Stimulated activated CD4-positive, alpha-beta T cell treated with anti-CD3 and anti-CD28 coated beads, TNF-alpha, amount 100 ng/mL, for 24 hours (primary cell): Measurements from ENCODE around the gene SLC13A5.
"Not testable (repeated sequence)": the region's sequence is repeated elsewhere in the genome, so short reads cannot be mapped to it uniquely, and the experiment has no call there.

ENCODE experiments used
- DNase-seq, 3 experiments: peaks; one replicate each; pipeline ENCODE4 v3.0.0-alpha.2; 2020; ENCODE audit warnings: low read depth in 3 of 3

SLC13A5 gene

DNA sequence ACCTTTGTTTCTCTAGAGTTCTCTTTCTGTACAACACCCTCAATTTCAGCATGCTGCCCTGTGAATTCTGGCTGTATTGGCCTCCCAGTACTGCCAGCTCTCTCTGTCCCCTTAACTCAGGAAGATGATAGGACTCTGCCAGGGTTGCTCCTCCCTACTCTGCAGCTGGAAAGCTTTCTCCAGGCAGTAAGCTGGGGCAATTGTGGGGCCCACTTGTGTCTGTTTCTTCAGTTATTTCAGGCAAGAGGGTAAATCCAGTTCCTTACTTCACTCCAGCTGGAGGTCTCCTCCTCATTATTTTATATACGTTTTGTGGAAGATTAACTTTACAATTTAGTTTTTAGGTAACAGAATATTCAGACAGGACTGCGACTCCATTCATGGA is 51.7 kb downstream of the SLC13A5 start:
- no peak for DNase-seq

DNA sequence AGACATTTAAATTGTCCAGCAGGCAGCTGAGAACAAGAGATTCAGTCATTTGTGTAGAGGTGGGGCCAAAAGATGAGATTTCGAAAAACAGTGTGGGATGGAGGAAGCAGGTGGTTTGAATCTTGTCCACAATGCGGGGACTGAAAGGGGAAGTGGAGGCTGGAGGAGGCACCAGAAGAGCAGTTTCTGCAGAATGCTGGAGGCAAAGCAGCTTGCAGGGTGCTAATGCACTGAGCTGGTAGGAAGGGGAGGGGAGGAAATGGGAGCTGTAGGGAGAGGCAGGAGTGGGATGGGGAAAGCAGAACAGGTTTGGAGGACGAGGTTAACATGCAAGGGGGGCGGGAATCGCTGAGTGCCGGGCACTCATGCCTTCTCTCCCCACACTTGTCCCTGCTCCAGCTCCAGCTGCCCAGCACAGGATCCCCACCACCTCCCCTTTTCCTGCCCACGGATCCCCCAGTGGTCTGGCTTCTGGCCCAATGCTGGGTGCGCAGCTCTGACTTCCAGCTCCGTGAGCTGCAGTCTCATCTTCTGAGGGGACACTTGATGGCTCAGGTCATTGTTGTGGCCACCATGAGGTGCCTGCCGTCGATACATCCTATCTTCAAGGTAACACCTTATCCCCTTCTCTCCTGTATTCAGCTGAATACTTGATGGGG is 52.2 kb downstream of the SLC13A5 start:
- no peak for DNase-seq

DNA sequence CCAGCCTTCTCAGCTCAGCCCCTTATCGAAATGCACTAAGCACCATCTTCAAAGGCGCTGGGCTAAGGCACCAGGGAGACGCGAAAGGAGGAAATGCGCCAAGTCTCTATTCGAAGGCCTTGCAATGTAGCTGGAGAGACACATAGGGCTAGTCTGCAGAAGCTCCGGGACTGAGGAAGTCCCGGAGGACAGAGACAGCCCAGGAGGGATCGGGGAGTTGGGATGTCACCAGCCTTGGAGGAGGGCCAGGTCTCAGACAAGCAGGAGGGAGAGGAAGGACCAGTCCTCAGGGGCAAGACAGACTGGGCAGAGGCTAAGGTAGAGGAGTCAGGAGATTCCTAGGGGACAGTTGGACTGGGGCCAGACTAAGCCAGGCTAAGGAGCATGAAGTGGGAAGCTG is 53.1 kb downstream of the SLC13A5 start:
- DNase-seq = no peak

DNA sequence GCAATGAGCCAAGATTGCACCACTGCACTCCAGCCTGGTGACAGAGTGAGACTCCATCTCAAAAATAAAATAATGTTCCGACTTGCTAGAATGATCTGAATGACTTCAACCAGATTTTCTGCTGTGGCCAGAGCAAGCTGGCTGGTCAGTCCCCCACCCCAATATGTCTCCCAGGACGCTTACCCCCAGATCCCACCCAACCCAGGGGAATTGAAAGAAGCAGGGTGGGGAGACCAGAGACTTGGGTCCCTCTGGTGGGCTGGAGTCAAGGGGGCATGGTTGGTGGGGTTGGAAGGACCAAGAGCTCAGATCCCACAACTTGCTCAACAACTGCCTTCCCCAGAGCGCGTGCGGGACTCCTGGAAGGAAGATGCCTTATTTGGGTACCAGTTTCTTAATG is 54.8 kb downstream of the SLC13A5 start:
- not testable (repeated sequence) for DNase-seq

DNA sequence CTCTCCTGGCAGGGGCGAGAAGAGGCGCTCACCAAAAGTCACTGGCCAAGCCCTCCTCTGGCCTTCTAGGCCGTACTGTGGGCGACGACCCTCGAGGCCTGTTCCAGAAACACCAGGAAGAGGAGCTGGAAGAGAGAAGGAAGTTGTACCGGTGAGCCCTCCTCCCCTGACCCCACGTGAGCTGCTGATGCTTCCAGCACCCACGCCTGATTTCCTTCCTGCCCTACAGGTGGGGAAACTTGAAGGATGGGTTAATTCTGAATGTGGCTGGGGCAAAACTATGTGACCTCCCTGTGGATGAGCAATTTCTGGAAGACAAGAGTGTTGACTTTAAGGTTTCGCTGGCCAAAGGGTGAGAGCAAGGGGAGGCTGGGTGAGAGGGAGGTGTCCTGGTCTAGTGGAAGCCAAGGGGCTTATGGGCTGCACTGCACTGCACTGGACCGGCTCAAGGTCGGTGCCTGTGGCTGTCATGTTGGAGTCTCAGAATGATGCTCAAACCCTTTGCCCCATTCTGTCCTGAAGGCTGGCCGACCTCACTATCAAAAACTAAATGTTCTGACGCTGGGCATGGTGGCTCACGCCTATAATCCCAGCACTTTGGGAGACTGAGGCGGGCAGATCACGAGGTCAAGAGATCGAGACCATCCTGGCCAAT is 55.4 kb downstream of the SLC13A5 start:
- DNase-seq = no peak

DNA sequence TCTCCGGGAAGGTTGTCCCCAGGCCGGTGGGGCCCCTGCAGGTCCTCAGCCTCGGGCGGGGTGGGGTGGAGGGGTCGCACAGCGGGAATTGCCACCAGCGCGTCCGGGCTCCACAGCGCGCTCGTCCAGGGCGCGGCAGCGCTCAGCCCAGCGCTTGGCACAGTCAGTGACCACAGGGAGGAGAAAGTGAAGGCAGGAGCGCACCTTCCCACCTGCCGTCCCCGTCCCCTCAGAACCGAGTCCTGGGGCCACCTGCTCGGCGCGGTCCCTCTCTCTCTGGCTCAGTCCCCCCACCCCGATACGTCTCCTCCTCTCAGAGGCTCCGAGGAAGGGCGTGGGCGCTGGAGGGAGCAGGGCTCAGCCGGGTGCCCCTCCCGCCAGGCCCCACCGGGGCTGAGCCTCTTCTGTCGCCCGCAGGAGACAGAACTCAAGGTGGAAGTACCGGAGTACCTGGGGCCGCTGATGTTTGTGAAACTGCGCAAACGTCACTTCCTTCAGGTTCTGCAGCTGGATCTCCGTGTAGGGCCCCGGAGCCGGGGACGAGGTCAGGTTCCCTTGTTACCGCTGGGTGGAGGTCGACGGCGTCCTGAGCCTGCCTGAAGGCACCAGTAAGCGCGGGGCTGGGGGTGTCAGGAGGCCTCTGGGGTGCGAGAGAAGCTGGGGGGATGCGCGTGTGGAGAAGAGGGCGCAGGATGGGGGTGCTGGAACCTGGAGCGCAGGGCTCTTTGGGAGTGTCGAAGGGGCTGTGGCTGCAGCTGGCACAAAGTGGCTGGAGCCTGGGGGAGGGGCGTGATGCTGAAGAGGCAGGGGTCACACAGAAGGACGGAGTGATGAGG is 56.2 kb downstream of the SLC13A5 start:
- peak; percentile 25 to 50 (median 38) for DNase-seq

DNA sequence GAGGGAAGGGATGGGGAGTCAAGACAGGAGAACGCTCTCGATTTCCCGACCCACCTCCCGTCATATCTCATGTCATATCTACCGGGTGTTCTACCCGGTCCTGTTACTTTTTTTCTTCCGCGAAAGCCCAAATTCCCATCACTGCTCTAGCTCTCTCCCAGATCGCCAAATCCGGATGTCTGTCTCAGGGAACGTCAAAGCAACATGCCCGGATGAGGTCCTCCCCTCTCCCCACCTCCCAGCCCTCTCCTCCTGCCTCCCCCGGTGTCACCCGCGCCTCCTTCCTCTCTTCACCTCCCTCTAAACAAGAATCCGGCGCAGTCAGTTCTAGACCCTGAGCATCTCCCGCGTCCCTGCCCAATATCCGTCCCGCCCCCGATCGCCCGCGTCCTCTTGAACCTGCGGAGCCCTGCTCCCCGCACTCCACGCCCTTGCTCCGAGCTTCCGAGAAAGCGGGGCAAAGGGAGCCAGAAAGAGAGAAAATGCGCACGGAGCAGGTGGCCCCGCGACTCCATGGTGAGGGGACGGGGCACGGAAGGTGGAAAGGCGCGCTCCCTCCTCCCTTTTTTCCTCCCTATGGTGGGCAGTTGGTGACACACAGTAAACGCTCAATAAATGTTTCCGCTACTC is 57.3 kb downstream of the SLC13A5 start:
- DNase-seq = not testable (repeated sequence)

DNA sequence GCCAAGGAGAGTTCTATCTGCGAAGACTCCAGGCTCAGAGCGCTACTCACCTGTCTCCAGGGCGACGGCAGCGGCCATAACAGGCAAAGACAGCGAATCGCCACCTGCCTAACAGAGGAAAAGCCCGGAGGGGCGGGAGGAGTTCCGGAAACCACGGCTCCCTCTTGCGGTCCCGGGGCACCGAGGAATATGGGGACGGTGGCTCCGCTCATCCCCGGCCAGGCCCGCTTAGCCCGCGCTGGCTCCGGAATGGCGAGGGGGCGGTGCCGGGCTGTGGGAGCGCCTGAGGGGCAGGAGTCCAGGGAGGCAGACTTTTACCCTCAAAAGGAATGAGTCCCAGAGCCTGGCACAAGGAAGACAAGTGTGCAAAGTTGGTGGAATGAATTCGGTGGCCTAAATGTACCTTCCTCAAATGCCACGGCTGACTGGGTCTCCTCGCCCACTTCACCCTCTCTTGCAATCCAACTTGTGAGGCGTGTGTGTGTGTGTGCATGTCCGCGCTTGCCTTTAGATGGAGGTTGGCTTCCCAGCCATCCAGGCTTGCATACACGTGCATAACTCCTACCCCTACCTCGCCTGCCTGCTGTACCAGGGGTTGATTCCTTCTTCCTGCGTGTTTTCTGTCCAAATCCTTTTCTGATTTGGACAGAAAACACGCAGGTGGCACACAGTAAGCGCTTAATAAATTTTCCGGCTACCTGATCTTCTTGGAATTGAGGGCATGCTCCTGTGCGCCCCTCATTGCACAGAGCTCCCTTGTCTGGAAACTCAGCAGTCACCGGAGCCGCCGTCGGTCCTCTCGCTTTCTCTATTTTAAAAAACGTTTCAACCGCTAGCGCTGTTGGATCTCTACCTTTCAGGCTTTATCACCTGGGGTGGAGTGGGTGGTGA is 58.1 kb downstream of the SLC13A5 start:
- no peak for DNase-seq

DNA sequence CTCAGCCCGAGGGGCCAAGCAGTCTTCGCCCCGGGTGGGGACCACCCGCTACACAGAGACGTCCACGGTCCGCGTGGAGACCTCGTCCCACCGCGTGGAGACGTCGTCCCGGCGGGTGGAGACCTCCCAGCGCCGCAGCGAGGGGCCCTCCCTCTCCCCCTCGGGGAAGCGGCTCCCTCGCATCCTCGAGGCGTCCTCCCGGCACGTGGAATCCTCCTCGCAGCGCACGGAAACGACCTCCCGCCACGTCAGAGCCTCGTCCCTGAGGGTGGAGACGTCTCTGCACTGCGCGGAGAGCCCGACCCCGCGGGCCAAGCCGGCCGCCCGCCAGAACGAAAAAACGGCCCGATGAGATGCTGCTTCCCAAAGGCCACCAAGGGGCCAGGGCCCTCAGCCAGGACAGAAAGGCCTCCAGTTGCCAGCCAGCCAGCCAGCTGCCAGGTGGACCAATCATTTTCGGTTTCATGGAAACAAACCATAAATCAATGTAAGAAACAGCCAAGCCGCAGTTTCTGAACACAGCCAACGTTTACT is 61.2 kb downstream of the SLC13A5 start:
- DNase-seq = no peak

DNA sequence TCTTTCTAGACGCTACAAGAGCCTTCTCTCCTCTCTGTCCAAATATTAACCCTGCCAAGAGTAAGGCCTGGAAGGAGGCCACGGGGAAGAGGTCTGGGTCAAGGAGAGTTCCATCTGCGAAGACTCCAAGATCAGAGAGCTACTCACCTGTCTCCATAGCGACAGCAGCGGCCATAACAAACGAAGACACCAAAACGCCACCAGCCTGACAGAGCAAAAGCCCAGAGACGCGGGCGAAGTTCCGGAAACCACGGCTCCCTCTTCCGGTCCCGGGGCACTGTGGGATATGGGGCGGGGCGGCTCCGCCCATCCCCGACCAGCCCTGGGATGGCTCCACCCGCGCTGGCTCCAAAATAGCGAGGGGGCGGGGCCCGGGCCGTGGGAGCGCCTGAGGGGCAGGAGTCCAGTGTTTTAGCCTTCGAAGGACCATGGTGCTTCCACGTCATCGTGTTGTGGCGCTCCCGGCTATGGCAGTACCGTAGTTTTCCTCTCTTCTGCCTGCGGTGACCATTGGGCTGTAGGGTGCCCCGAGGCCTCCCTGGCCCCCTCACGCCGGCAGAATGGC is 61.7 kb downstream of the SLC13A5 start, which contains the start of the genes C17orf100 and MED31:
C17orf100 (plus strand) TSS at position 409 of the 565 bp plus-strand sequence; CDS start at position 561, 152 bp downstream.
MED31 (minus strand) TSS at position 252 of the 565 bp plus-strand sequence; CDS start at position 175, 77 bp downstream.
- peak; percentile 91 to 95 (median 92) for DNase-seq

DNA sequence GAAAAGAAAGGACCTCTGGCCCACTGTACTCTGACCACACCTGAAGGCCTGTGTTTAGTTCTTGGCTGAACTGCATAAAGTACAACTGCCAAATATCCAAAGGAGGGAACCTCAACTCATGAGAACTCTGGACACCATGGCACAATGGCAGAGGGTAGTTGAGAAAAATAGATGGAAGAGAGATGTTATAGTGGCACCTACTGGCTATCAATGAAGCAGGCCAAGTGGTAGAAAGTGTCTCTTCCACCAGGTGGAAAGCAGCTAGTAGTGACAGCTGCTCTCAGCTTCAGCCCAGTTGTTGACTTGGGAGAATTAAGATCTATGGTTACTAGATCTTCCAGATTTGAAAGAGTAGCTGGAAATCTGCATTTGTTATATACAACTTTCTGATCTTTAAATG is 65.0 kb downstream of the SLC13A5 start:
- DNase-seq = no peak

DNA sequence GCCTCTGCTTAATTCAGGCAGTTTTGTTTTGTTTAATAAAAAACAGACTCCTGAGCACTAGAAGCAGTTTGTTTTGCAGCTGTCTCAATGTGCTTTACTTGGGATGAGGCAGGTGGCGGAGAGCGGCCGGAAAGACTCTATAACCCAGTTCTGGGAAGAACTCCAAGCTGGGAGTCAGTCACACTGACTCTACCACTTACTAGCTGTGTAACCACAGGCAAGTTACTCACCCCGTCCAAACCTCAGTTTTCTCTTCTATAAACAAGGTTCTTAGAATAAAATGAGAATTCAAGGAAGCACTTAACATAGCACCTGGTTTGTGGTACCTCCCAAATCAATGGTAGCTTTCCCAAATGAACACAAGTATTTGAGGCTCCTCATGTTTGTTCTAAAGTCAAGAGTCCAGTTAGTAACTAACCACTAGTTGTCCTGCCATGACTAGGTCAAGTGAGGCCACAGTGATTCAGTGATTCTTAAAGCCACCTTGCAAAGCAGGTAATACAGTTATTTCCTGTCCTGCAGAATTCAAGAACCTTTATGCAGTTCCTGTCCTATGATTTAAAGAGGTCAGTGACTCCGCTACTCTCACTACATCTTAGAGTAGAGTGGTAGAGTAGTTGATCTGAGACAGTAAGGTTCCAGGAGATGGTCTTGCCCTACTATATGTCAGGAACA is 69.6 kb downstream of the SLC13A5 start:
- DNase-seq = no peak

DNA sequence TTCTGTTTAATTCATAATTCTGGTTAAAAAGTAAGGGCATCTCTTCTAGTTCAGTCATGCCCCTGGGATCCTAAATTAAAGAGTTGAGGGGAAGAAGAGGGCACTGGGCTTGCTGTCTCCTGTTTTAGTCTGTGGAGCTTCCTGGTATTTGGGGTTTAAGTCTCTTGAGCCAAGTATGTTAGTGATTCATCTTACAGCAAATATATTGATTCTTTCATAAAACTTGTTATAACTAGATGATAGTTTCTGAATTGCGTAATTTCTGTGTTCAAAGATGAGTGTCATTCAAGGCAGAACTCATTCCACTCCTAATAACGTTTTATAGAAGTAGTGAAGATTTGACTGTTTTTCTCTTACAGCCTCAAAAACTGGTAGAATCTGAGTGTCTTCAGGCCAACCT is 70.6 kb downstream of the SLC13A5 start:
- DNase-seq = no peak

DNA sequence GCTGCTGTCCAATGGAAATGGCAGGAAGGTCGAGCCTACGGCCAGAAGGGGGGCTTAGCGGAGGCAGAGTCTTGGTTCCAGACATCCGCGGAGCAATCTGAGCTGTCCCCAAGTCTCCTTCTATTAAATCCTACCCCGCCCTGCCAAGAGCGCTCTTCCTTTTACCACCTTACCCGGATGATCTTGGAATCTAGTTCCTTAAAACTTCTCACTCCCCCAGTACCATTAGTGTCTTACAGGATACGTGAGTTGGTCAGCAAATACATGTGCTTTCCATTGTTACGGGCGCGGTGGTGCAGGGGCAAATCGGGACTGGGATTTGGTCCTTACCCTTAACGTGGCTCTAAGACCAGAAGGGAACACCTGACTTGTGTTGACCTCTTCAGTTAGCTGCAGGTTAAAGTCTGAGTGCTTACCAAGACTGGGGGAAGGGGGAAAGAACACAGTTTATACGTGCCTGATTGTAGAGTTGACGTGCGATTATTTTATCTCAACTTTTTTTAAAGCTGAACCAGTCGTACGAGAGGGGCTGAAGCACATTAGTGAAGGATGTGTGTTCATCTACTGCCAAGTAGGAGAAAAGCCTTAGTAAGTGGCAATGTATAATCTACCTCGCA is 71.8 kb downstream of the SLC13A5 start:
- DNase-seq = no peak

DNA sequence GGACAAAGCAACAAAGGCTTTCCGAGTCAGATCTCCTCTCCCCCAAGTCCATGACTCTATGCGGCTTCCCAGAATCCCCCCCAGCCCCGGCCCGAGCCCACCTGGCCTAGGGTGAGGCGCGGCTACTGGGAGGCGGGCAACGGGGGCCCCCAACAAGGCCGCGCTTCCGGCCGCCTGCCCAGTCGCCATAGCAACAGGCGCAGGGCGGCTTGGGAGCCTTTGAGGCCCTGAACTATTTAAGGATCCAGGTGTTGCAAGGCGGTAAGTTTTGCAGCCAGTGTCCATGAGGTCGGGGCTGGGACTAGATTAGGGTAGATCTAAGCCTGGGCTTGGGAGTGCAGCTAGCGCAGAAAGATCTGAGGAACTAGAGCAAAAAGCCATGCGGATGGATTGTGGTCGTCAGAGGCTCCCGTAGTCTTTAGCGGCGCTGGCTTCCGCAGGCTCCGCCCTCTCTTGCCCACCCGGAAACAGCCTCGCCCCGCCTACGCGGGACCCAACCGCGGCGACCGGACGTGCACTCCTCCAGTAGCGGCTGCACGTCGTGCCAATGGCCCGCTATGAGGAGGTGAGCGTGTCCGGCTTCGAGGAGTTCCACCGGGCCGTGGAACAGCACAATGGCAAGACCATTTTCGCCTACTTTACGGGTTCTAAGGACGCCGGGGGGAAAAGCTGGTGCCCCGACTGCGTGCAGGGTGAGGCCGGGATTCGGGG is 72.5 kb downstream of the SLC13A5 start, which contains the start of the genes KIAA0753 and TXNDC17:
KIAA0753 (minus strand) TSS at position 176 of the 711 bp plus-strand sequence. CDS start 5,608 bp downstream, outside the sequence.
TXNDC17 (plus strand) TSS at position 525 of the 711 bp plus-strand sequence; CDS start at position 548, 23 bp downstream.
- peak; percentile 89 to 96 (median 89) for DNase-seq

DNA sequence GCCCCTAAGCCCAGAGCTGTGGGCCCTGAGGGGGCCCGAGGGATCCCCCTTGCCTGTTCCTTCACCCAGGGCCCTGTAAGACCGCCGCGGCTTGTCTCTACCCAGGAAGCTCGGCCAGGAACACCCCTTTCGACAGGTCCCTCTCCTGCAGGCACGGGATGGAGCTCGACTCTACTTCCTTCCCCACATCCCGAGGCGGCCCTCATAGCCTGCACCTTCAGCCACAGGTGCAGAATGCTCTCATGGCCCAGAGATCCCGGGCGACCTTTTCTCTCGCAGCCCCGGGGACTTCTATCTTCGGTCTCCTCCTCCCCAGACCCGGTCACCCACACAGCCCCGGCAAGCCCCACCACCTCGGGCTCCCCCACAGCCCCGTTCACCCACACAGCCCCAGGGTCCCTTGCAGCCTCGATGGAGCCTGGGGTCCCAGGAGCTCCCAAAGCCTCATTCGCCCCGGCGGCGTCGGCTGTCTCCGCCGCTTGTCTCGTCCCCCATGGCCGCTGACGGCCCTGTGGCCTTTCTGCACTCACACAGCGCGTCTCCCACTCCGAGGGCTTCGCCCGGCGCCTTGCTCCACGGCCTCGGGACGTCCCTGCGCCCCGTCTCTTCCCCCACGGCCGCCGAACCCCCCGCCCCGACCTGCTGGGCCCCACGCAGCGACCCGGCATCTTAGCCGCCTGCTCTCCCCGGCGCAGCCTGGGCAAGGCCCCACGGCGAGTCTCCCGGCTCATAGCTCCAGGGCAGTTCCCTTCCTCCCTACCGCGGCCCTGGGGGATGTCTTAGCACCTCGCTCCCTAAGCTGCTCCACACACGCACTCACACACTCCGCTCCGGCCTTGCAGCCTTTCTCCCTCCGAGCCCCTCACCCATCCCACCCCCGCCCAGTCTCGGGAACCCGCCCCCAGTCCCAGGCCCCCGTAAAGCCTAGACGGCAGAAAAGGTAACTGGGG is 73.3 kb downstream of the SLC13A5 start:
- DNase-seq = peak in 1 of 3 experiments; percentile 28

DNA sequence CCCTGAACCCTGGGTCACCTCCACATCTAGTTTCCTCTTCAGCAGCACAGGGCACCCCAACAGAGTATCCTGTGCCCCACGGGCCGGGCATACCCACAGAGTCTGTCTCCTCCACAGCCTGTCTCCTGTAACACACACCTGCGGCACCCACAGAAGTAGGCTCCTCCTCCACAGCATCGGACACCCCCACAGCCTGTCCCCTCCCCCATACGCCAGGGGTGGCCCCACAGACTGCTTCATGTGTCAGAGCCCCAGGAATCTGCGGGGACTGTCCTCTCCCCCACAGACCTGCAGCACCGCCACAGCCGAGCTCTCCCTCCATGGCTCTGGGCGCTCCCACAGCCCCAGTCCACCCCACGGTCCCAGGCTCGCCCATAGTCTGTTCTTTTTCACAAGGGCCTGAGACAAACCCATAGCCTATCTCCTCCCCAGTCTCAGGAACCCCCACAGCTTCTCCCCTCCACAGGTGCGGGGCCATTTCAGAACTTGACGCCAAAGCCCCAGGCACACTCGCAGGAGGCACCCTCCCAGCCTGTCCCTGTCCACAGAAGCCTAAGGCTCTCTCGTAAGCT is 74.1 kb downstream of the SLC13A5 start:
- DNase-seq = no peak
